ELR (cell line): ENCODE measurements around the gene TVP23B.
A peak's percentile ranks its signal among the peaks of the same experiment; 100 is the strongest.
"Not testable (repeated sequence)": the region's sequence is repeated elsewhere in the genome, so short reads cannot be mapped to it uniquely, and the experiment has no call there.

Source experiments
- DNase-seq: peaks from one replicate; pipeline ENCODE4 v3.0.0-alpha.2; 2015; ENCODE audit warnings: low read depth

The TVP23B gene

GRCh38 chr17:18780991-18781718 lies at the start of gene TVP23B:
TSS of gene TVP23B (plus strand) at chr17:18781183. CDS start at chr17:18781294, 111 bp downstream.
- DNase-seq, result peak; percentile 97

DNA sequence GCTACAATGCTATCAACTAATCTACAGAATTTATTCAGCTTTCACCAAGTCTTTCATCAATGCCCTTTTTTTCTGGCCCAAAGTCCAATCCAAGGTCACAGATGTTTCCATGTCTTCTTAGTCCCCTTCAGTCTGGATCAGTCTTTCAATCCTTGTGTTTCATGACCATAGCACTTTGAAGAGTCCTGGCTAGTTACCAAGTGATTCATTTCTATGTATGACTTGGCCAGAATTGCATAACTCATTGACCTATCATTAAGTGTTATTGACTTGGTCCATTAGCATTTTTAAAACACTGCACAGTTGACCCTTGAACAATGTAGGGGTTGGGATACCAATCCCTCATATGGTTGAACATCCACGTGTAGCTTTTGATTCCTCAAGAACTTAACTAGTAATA lies 48.5 kb upstream of the TVP23B start:
- DNase-seq, result peak; percentile 19

DNA sequence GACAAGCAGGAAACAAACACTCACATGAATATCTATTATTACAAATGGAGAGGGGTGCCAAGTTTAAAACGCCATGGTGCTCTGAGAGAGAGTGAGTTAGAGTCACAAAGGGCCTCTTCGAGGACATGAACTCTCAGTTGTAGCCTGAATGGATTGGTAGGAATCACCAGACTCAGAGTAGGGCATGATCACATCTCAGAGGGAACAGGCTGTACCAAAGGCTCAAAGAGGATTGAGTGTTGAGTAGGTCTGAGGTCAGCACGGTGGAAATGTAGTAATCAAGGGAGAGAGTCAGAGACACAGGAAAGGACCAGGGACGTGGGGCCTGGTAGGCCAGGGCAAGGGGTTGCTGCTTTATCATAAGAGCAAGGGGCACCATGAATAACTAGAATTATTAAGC lies 47.6 kb upstream of the TVP23B start:
- DNase-seq, result not testable (repeated sequence)

DNA sequence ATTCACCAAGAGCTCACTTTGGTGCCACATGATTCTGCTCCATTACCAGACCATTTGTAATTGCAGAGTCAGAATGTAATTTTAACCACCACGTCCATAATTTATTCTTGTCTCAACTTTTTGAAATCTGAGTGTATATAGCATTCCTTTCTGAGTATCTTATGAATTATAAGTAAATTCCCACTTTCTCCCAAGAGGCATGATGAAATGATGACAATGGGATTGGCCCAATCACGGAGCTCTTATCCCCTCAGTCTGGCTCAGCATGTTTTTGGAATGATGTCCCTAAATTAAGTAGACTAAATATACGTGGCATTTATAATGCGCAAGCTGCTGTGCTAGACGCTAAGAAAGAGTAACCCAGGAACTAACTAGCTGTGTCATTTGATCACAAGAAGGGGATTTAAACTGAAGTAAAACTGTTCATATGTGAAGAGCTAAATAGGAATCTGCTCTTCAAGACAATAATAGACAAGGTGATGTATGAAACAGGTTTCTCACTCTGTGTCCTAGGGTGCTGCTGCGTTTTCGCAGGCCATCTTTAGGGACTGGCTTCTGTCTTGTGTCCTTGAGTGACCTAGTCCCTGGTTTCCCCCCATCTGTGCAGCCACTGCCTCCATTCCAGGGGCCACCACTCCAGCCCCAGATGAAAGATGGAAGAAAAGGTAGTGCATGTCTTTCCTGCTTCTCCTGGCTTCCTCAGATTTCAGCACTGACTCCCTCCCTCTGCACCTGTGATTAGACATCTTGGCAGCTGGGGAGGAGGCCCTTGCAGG lies 41.2 kb upstream of the TVP23B start:
- DNase-seq, result not testable (repeated sequence)

GRCh38 chr17:18741228-18741627 lies 39.8 kb upstream of the TVP23B start:
- not testable (repeated sequence) for DNase-seq

DNA sequence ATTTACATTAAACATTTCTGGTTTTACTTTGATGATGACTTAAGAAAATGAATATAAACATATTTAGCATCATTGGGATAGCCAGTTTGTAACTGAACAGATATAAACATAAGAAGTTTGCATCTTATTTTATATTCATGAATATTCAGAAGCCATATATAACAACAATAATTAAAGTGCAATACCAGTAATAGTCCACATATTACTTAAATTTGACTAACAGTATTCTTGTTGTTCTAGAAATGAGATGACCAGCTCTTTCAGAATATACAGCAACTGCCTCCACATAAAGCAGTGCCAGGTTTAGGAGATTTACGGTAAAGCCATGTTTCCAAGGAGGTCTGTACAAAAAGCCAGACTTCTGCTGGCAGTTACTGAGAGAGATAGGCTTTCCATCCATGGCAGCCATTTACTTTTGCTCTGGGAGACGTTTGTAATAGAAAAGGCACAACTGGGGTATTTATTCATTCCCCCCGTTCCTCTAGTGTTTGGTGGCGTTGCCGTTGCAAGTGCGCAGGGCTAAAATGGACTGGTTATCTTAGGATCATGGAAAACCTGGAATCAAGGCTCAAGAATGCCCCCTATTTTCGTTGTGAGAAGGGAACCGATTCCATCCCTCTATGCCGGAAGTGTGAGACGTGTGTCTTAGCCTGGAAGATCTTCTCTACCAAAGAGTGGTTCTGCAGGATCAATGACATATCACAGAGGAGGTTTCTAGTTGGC lies 37.1 kb upstream of the TVP23B start, which contains the start of gene FBXW10:
Gene FBXW10, plus strand, starts transcription at position 356 of the 723 bp plus-strand sequence. Its CDS starts 191 bp downstream, at position 547.
- DNase-seq, result not testable (repeated sequence)

- DNase-seq, result not testable (repeated sequence)
Observed at GRCh38 chr17:18744726-18745125, 36.3 kb upstream of the TVP23B start.

DNA sequence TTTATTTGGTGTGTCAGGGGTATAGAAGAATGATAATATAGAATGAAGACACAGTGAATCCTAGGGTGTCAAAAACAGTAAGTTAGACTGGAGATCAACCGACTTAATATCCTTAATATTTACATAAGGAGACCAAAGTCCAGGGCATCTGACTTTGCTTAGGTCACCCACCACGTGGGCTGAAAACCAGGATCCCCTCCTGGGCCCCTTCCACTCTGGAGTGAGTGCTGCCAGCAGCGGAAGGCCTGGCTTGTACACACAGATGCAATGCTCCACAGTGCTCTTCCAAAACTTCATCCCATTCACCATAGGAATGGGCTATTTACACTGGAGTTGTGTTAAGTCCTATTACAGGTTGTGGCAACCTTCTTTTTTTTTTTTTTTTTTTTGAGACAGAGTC lies 34.4 kb upstream of the TVP23B start:
- DNase-seq, result not testable (repeated sequence)

DNA sequence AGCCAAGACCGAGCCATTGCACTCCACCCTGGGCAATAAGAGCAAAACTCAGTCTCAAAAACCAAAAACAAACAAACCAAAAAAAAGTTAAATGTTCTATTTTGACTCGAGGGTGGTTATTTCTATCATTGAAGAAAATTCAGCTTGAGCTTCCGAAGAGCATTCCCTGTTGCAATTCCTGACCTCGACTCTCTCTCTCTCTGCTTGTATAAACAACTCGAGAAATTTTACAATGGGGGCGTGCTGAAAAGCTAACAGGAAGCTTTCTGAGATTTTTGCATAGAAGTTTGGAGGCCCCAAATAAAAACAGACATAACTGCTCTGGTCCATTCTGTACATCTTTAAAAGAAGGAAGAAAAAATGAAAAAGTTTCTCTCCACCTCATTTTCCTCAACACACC lies 33.5 kb upstream of the TVP23B start:
- DNase-seq, result not testable (repeated sequence)

- DNase-seq, result not testable (repeated sequence)
Observed at GRCh38 chr17:18750242-18750641, 30.7 kb upstream of the TVP23B start.

- peak; percentile 34 for DNase-seq
Observed at GRCh38 chr17:18753829-18754409, 27.1 kb upstream of the TVP23B start.

GRCh38 chr17:18755969-18756368 lies 25.0 kb upstream of the TVP23B start:
- not testable (repeated sequence) for DNase-seq

GRCh38 chr17:18757368-18758044 lies 23.5 kb upstream of the TVP23B start:
- not testable (repeated sequence) for DNase-seq

DNA sequence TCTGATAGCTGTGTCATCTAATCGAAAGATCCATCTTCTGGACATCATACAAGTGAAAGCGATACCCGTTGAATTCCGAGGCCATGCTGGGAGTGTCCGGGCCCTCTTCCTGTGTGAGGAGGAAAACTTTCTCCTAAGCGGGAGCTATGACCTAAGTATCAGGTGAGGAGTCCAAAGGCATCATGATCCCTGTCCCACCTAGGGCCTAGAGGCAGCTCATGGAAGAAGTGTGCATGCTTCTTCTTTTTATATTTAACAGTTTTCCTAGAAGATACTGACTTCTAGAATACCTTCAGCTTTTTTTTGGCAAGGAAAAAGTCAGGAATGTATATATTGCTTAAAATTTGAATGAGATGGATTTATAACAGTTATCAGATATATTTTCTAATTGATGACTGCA lies 22.6 kb upstream of the TVP23B start:
- DNase-seq, result not testable (repeated sequence)

DNA sequence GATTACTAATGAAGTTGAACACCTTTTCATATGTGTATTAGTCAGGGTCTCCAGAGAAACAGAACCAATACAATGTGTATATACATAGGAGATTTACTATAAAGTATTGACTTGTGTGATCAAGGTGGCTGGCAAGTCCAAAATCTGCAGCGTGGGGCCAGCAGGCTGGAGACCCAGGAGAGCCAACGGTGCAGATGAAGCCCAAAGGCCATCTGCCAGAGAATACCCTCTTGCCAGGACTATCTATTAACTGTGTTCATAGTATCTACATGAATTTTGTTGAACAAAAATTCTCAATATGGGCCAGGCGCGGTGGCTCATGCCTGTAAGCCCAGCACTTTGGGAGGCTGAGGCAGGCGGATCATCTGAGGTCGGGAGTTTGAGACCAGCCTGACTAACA lies 20.8 kb upstream of the TVP23B start:
- not testable (repeated sequence) for DNase-seq

DNA sequence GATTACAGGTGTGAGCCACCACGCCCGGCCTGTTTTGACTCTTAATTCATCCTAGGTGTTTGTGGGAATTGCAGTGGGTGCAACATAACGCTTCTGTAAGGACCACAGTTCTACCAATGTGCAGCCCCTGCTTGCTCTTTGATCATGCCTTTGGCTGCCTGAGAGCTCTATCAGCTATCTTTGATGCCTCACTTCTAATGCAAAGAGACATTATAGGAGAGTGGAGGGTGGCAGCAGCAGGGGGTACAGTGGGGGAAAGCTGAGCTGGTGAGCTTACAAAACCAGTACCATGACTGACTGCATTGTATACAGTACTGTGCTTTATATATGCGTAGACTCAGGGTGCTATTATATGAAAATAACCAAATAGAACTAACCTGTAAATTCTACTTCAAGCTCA lies 10.4 kb upstream of the TVP23B start:
- DNase-seq, result not testable (repeated sequence)

GRCh38 chr17:18771066-18771465 lies 9.9 kb upstream of the TVP23B start:
- DNase-seq, result not testable (repeated sequence)

DNA sequence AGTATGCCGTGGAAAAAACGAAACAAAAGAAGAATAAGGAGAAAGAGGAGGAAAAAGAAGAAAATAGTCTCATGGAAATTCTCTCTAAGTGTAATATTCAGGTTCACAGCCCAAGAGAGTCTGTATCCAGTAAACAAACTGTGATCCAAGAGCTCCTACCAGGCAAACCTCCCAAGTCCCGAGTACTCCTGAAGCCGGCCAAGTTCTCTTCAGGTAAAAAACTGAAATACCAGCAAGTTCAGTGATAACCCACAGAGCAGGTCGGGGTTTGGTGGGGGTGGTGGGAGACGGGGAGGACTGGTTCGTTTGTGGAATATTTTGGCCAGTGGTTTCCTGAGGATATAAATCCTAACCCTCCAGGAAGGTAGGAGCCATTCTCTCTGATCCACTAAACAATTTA lies 8.5 kb upstream of the TVP23B start:
- no peak for DNase-seq

- DNase-seq, result not testable (repeated sequence)
Observed at GRCh38 chr17:18781805-18782204, 822 bp downstream of the TVP23B start.

- not testable (repeated sequence) for DNase-seq
Observed at GRCh38 chr17:18785933-18786332, 5.0 kb downstream of the TVP23B start.

GRCh38 chr17:18786890-18787289 lies 5.9 kb downstream of the TVP23B start:
- not testable (repeated sequence) for DNase-seq
